Midbrain (tissue), 1 donor: ENCODE measurements around the gene TTC1.
"Not testable (repeated sequence)": the region's sequence is repeated elsewhere in the genome, so short reads cannot be mapped to it uniquely, and the experiment has no call there.

ENCODE experiments used
- DNase-seq: peaks from one replicate; lab custom pipeline; 2025; lab: John Stamatoyannopoulos, UW

Gene TTC1

DNA sequence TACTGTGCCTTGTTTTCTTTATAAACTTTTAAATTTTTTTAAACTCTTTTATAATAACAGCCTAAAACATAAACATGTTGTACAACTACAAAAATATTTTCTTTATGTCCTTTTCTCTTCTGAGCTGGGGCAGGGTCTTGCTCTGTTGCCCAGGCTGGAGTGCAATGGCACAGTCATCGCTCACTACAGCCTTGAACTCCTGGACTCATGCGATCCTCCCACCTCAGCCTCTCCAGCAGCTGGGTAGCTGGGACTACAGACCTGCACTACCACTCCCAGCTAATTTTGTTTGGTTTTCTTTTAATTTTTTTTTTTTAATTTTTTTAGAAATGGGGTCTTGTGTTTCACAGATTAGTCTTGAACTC is 31.5 kb downstream of the TTC1 start:
- DNase-seq, result no peak

GRCh38 chr5:160042671-160043070 is 33.7 kb downstream of the TTC1 start:
- DNase-seq, result no peak

DNA sequence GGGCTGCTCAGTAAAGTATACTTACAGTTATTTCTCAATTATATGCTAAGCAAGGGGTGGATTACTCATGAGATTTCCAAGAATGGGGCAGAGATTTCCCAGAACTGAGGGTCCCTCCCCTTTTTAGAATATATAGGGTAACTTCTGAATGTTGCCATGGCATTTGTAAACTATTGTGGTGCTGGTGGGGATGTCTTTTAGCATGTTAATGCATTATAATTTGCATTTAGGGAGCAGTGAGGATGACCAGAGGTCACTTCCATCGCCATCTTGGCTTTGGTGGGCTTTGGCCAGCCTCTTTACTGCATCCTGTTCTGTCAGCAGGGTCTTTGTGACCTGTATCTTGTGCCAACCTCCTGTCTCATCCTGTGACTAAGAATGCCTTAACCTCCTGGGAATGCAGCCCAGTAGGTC is 35.5 kb downstream of the TTC1 start:
- DNase-seq, result no peak

DNA sequence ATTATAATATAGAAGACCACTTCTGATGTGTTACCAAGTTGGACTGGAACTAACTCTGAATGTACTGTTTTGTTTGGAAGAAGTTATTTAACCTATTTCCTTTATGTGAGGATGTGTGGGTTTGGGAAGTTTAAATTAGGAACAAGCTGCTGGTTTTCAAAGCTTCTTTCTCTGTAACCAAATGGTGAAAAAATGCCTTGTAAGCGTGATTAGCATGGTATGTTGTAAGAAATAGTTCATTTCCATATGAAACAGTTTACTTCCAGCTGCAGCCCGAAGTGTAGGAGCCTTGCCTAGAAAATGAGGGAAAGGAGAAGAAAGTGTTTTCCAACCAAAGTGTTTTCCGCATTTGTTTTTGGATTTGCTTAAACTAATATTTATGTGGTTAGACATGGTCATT is 36.0 kb downstream of the TTC1 start:
- no peak for DNase-seq

- no peak for DNase-seq
Measured at GRCh38 chr5:160047423-160047822, 38.5 kb downstream of the TTC1 start.

- no peak for DNase-seq
Measured at GRCh38 chr5:160048131-160048530, 39.2 kb downstream of the TTC1 start.

- no peak for DNase-seq
Measured at GRCh38 chr5:160049099-160049498, 40.2 kb downstream of the TTC1 start.

- no peak for DNase-seq
Measured at GRCh38 chr5:160054047-160054446, 45.1 kb downstream of the TTC1 start.

DNA sequence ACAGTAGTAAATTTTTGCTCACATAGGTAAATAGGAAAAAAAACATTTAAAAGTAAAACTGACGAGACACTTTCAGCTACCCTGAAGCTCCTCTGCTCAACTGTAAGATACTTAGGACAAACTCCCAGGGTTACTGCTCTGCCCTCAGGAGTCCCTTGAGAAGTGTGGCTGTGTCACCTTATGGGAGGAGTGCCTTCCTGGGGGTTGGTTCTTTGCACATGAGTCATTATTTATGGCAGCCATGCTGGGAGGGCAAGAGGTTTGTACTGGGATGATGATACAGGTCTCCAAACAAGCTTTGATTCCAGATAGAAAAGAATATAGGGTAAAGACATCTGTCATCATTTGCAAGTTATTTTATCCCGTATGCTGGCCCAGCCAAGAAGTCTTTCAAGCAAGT is 45.9 kb downstream of the TTC1 start:
- no peak for DNase-seq

DNA sequence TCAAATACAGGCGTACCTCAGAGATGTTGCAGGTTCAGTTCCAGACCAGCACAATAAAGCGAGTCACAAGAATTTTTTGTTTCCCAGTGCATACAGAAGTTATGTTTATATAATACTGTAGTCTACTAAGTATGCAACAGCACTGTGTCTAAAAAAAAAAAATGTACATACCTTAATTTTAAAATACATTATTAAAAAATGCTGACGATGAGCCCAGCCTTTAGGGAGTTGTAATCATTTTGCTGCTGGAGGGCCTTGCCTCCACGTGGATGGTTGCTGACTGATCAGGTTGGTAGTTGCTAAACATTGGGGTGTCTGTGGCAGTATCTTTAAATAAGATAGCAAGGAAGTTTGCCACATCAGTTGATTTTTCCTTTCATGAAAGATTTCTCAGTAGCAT is 48.3 kb downstream of the TTC1 start:
- no peak for DNase-seq

- no peak for DNase-seq
Measured at GRCh38 chr5:160060001-160060400, 51.1 kb downstream of the TTC1 start.

DNA sequence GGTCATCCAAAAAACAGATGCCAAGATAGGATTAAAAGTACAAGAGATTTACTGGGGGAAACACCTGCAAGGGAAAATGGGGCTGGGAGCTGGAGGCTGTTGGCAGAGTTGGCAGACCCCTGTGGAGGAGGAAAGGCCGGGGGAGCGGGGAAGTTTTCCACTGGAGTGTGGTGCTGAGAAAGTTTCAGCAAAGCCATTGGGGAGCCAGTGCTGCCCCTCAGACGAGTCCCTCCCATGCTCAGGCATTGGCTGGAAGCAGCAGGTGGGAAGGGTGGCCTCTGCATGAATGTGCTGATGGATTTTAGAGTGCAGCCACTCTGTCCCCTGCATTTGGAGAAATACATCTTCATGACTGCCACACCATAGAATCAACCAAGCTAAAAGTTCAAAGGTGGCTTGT is 52.8 kb downstream of the TTC1 start:
- DNase-seq, result no peak

DNA sequence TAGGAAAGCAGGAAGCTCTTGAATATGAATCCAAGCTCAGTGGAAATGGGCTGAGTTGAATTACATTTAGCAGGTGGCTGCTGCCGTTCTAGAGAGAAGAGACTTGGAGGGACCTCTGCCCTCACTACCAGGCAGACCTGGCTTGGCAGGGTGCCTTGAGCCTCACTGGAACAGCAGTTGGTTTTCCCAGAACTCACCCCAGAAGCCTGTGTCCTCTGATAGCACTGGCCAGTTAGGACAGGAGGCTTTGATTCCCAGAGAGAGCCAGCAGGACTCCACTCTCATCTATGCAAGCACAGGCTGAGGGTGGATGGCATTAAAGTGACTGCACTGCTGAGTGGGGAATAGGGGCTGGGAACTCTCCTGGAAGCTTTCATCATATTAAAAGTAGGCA is 55.5 kb downstream of the TTC1 start:
- DNase-seq, result no peak

DNA sequence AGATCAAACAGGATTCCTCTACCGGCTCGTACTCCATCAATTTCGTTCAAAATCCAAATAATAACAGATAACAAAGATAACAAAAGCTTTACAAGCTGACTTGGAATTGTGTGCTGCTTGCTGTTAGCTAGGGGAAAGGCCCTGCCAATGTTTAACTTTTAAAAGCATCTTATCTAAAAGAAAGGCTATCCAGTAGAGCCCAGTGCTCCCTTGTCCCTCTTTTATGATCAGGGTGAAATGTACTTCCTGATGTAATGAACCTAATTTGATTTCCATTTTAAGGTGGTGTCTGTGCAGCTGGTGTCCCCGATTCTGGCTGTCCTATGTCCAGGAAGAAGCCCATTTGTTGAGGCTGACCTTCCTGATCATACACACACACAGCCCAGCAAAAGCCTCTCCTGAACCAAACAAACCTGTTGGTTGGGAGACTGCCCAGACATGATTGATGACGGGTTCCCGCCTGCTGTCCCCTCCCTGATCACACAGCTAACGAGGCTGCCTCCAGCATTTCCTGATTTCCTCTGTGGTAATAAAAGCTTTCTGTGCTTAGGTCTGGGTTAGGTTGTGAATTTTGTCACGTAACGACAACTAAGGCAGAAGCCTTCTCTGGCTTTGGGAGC is 56.2 kb downstream of the TTC1 start:
- DNase-seq, result no peak

- DNase-seq, result not testable (repeated sequence)
Measured at GRCh38 chr5:160069120-160069519, 60.2 kb downstream of the TTC1 start.

GRCh38 chr5:160071516-160071915 is 62.6 kb downstream of the TTC1 start:
- no peak for DNase-seq

- DNase-seq, result no peak
Measured at GRCh38 chr5:160071916-160072315, 63.0 kb downstream of the TTC1 start.

- no peak for DNase-seq
Measured at GRCh38 chr5:160075073-160075472, 66.1 kb downstream of the TTC1 start.

DNA sequence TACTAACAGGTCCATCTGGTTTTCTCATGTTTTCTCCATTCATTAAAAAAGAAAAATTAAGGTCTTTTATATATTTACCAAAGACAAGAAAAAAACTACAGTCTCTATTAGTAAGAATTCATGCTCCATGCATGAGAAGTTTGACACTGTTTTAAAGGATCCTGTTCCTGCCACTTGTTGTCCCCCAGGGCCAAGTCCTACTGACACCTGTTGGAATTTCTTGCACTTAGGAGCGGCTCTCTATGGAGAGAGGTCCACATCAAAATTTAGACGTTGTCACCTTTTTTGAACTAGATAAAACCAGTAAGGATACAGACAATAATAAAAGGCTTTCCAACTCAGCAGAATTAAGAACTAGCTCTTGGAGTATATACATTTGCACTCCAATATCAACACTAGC is 68.1 kb downstream of the TTC1 start:
- no peak for DNase-seq

DNA sequence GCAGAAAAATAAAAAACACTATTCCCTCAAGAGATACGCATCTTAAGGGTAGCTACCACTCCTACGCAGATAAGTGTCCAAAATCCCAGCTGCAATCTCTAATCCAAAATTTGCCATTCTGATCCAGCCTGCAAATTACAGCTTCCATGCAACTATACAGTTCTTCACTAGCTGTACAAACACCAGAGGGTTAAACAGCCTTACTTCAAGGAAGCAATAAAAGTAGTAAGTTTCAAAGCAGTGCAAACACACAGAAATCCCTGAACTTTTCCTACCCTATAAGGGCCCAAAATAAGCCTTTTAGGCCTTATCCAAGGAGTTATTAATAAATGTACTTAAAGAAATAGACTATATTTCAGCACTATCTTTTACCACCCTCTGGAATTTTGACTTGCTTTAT is 70.8 kb downstream of the TTC1 start:
- DNase-seq, result no peak

DNA sequence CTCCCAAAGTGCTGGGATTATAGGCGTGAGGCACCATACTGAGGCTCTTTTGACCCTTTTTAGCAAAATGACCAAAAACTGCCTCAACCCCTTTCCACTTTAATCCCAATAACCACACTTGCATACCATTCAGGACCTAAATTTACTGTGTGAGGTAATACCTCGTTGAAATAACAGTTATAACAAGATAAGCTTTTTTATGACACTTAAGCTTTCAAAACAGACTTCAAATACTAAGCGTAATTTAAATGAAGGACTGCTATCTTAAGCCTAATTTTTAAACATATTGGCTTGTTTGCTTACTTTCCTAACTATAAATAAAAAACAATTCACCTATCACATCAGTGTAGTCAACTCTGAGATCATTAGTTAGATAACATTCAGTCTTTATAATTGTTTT is 72.6 kb downstream of the TTC1 start:
- DNase-seq, result no peak

DNA sequence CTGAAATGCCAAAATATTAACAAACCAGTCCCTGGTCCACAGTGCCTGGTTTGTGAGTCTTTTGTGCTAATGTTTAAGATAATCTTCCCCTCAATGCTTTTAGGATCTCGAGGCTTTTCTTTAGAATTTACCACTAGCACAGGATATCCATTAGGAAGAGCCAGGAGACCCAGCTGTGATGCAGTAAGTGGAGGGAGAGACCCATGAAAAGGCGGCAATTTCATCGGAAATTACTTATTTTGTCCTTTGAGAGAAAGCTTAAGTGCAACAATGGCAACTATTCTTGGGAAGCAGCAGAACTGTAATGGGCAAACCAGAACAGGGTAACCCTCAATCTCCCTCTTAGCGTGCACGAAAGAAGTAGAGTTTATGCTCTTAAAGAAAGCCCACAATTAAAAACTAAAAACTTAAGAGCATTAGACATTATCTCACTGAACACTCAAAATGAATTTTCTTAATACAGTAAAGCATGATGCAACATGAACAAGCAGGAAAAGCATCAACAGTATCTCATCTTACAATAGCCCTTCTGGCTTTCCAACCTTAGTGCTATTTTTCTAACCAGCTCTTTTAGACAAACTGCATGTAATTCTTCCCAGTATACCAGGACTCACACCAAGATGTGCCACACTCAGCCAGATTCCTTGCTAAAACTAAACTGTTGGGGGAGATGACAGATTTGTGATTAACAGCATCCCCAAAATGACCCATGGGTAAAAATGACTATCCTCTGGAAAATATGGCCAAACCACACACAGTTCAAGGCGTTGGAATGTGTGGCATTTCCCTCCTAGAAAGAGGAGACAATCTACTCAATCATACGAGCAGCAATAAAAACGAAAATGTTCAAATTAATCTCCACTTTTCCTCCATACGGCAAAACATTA is 73.9 kb downstream of the TTC1 start:
- no peak for DNase-seq

DNA sequence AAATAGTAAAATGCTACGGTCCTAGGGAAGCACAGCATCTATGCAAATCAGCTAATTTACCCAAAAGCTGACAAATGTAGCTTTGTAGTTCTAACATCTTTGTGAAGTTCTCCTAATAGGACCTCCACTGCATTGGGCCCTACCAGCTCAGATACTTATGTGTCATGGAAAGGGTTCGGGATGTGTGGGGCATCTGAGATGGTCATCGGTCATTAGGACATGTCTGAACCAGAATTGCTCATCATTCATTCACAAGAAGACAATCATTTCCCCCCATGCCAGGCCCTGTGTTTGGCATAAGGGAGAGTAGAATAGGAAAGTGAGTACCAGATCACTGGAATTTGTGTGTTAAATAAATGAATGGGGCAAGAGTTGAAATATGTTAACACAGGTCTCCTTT is 74.6 kb downstream of the TTC1 start:
- no peak for DNase-seq

DNA sequence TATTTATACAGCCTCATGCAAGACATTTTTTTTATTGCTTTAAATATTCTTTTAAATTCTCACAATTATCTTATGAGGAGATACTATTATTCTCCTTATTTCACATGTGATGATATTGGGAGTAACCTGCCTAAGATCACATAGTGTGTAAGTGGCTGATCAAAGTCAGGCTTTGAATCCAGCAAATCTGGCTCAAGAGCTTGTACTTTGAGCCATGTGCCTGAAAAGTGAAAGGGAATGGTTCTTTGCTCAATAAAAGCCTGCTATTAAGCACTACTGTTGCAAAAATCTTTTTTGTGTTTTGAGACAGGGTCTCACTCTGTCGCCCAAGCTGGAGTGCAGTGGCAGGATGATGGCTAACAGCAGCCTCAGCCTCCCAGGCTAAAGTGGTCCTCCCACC is 75.2 kb downstream of the TTC1 start:
- DNase-seq, result no peak
